GM23338 (cell line): ENCODE results near the gene CRACDL. TPM values are rescaled to one million over a fixed set of nuclear protein-coding genes. Genes with fewer than 3 reads are reported as not detected.

ENCODE experiments used
- ATAC-seq: fragments of 200-7000 bp; cut with Tn5 transposase; 3 replicates; pipeline ENCODE4 v1.9.1; 2020
- DNase-seq: peaks from one replicate; pipeline ENCODE4 v3.0.0-alpha.2; 2015; ENCODE audit warnings: low spot score
- H2AFZ ChIP-seq: fragments of 200-600 bp; sonication (generic); 2 replicates; pipeline ENCODE4 v1.8.0; 2016; ENCODE audit warnings: antibody characterized with exemption, mild to moderate bottlenecking, moderate library complexity
- H3F3A ChIP-seq: fragments of 200-600 bp; sonication (generic); replicated peaks from 2 replicates; pipeline ENCODE4 v1.8.0; 2017; ENCODE audit warnings: antibody characterized with exemption, mixed run types, low read depth
- H3K27ac ChIP-seq: fragments of 200-600 bp; sonication (generic); 2 replicates; pipeline ENCODE4 v1.6.1; 2016; ENCODE audit warnings: low read depth
- H3K27me3 ChIP-seq: fragments of 200-600 bp; sonication (generic); 2 replicates; pipeline ENCODE4 v1.8.0; 2016; ENCODE audit warnings: mild to moderate bottlenecking, mixed run types, moderate library complexity; ENCODE audit not compliant: insufficient read depth
- H3K36me3 ChIP-seq: fragments of 200-600 bp; sonication (generic); 2 replicates; pipeline ENCODE4 v1.8.0; 2016; ENCODE audit warnings: mild to moderate bottlenecking; ENCODE audit not compliant: insufficient read depth
- H3K4me1 ChIP-seq: fragments of 200-600 bp; sonication (generic); 2 replicates; pipeline ENCODE4 v1.8.0; 2016; ENCODE audit warnings: mild to moderate bottlenecking, moderate library complexity; ENCODE audit not compliant: insufficient read depth
- H3K4me2 ChIP-seq: fragments of 200-600 bp; sonication (generic); 2 replicates; pipeline ENCODE4 v1.7.1; 2017; ENCODE audit warnings: mixed run types
- H3K4me3 ChIP-seq: fragments of 200-600 bp; sonication (generic); 2 replicates; pipeline ENCODE4 v1.6.1; 2016; ENCODE audit warnings: mixed run types
- H3K79me2 ChIP-seq: fragments of 200-600 bp; sonication (generic); replicated peaks from 2 replicates; pipeline ENCODE4 v1.8.0; 2017; ENCODE audit warnings: mild to moderate bottlenecking; ENCODE audit not compliant: insufficient read depth
- H3K9me2 ChIP-seq: fragments of 200-600 bp; sonication (generic); 2 replicates; pipeline ENCODE4 v1.8.0; 2017; ENCODE audit not compliant: insufficient read depth
- H4K20me1 ChIP-seq: fragments of 200-600 bp; sonication (generic); replicated peaks from 2 replicates; pipeline ENCODE4 v1.8.0; 2017; ENCODE audit warnings: mild to moderate bottlenecking; ENCODE audit not compliant: insufficient read depth
- H3K27ac Mint-ChIP-seq: 2 replicates; pipeline ENCODE4 v1.8.0; 2020; ENCODE audit warnings: inconsistent platforms, mild to moderate bottlenecking, moderate library complexity, mixed read lengths
- H3K27me3 Mint-ChIP-seq: 3 replicates; pipeline ENCODE4 v1.8.0; 2022; ENCODE audit warnings: low read depth, mild to moderate bottlenecking, moderate library complexity, mixed read lengths, inconsistent platforms; ENCODE audit not compliant: insufficient read depth, poor library complexity
- H3K36me3 Mint-ChIP-seq: 3 replicates; pipeline ENCODE4 v1.8.0; 2021; ENCODE audit warnings: low read depth, mild to moderate bottlenecking, inconsistent platforms, moderate library complexity, mixed read lengths
- H3K4me1 Mint-ChIP-seq: 3 replicates; pipeline ENCODE4 v1.8.0; 2020; ENCODE audit warnings: mild to moderate bottlenecking, inconsistent platforms, mixed read lengths
- H3K4me3 Mint-ChIP-seq: 3 replicates; pipeline ENCODE4 v1.8.0; 2021; ENCODE audit warnings: moderate library complexity, mild to moderate bottlenecking, inconsistent platforms, mixed read lengths
- H3K9me3 Mint-ChIP-seq: 3 replicates; pipeline ENCODE4 v1.8.0; 2020; ENCODE audit warnings: moderate library complexity, mild to moderate bottlenecking, inconsistent platforms, mixed read lengths
- CREB1 ChIP-seq: fragments of 250-450 bp; sonication (Bioruptor Pico); IDR thresholded peaks from 2 replicates; pipeline ENCODE4 v1.5.0; 2020; ENCODE audit warnings: low read depth, mild to moderate bottlenecking, moderate library complexity
- CTCF ChIP-seq, 2 experiments: fragments of 200-600 bp in 1 of 2; sonication (generic) in 1 of 2; conservative IDR thresholded peaks; 2 replicates each; pipeline versions ENCODE4 v1.5.1 to v1.6.1; 2016 to 2017; ENCODE audit warnings: antibody characterized with exemption in 2 of 2, low read depth in 2 of 2, mild to moderate bottlenecking in 2 of 2, moderate library complexity in 1 of 2
- EZH2 ChIP-seq: fragments of 200-600 bp; sonication (generic); IDR thresholded peaks from one replicate; pipeline ENCODE4 v1.8.0; 2017; ENCODE audit warnings: antibody characterized with exemption, mild to moderate bottlenecking, low read depth; ENCODE audit not compliant: unreplicated experiment
- EZH2phosphoT487 ChIP-seq: fragments of 200-600 bp; sonication (generic); IDR thresholded peaks from one replicate; pipeline ENCODE4 v1.8.1; 2018; ENCODE audit warnings: antibody characterized with exemption; ENCODE audit not compliant: unreplicated experiment
- JUNB ChIP-seq: IDR thresholded peaks from one replicate; pipeline ENCODE4 v1.6.1; 2016; ENCODE audit warnings: antibody characterized with exemption; ENCODE audit not compliant: unreplicated experiment
- NANOG ChIP-seq: IDR thresholded peaks from 2 replicates; pipeline ENCODE4 v1.6.1; 2016; ENCODE audit warnings: antibody characterized with exemption, borderline replicate concordance
- POLR2AphosphoS5 ChIP-seq: IDR thresholded peaks from 2 replicates; pipeline ENCODE4 v1.6.1; 2016; ENCODE audit warnings: antibody characterized with exemption, low read depth
- STAT1 ChIP-seq: IDR thresholded peaks from one replicate; pipeline ENCODE4 v1.6.1; 2016; ENCODE audit warnings: antibody characterized with exemption; ENCODE audit not compliant: unreplicated experiment
- ZNF114 ChIP-seq: fragments of 250-450 bp; sonication (Bioruptor Pico); IDR thresholded peaks from 2 replicates; pipeline ENCODE4 v1.5.0; 2020; ENCODE audit warnings: mild to moderate bottlenecking, moderate library complexity
- ZNF331 ChIP-seq: fragments of 250-450 bp; sonication (Bioruptor Pico); IDR thresholded peaks from 2 replicates; pipeline ENCODE4 v1.5.0; 2020; ENCODE audit warnings: low read depth, mild to moderate bottlenecking, moderate library complexity
- ZNF462 ChIP-seq: fragments of 250-450 bp; sonication (Bioruptor Pico); IDR thresholded peaks from 2 replicates; pipeline ENCODE4 v1.5.0; 2020; ENCODE audit warnings: mild to moderate bottlenecking, moderate library complexity
- polyA plus RNA-seq: library from polyadenylated mRNA; unstranded; fragments of >200 nt; fragmentation: Nextera tagmentation; extraction: Ambion mirVana; gene quantifications from 2 replicates; pipeline ENCODE4 v1.2.1, GENCODE V29; 2016
- total RNA-seq: library from RNA; depleted of rRNA; stranded (reverse); fragments of >200 nt; shearing (Covaris generic); gene quantifications from 2 replicates; pipeline ENCODE4 v1.2.3, GENCODE V29; 2014
- TF ChIP-seq, protein P1 (sequence below): IDR thresholded peaks from one replicate; pipeline ENCODE4 v1.6.1; 2018; ENCODE audit warnings: antibody characterized with exemption; ENCODE audit not compliant: unreplicated experiment
- TF ChIP-seq, protein P2 (sequence below): IDR thresholded peaks from 2 replicates; pipeline ENCODE4 v1.6.1; 2016; ENCODE audit warnings: antibody characterized with exemption

The CRACDL gene
- total and polyA plus RNA-seq, 2 experiments from 2014 or later = 0.14 to 0.16 TPM

DNA sequence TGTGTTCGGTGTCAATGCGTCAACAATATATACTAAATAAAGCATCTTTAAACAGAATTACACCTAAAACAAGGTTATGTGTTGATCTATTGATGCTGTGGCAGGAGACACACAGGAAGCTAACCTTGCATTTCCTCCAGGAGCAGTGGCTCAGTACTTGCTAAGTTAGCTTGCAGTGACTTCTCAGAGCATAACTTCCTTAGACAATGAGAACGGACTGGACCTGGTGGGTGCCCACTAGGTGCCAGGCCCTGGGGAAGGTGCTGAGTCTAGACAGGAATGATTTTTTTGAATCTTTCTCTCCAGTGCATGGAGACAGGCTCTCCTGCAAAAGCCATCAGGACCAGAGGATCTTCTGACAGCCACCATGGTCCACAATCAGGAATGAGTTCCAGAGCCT is 131.3 kb downstream of the CRACDL start:
- H3K4me3 Mint-ChIP-seq = no peak overlapping the region
- Histone ChIP-seq H3K4me3 (no peak overlapping the region), H3K4me1 (no peaks in the 10 kb centered on the region; the same call in 1 of the 2 replicates), H3K4me2 (no peak overlapping the region), H3F3A (no peaks in the 10 kb centered on the region), H4K20me1 (no peaks in the 10 kb centered on the region), H3K36me3 (no peaks in the 10 kb centered on the region), H2AFZ (no peak overlapping the region), H3K9me2 (no peaks in the 10 kb centered on the region), H3K27me3 (no peaks in the 10 kb centered on the region), H3K27ac (no peak overlapping the region), H3K79me2 (no peaks in the 10 kb centered on the region)
- DNase-seq = no peak
- no peaks in the 10 kb centered on the region for H3K9me3 Mint-ChIP-seq
- peaks cover 6% of the 10 kb centered on the region for H3K27me3 Mint-ChIP-seq
- no peak for ATAC-seq
- TF ChIP-seq ZNF114 (CRISPR knock-in tag) (no peak), ZNF331 (CRISPR knock-in tag) (no peak), ZNF462 (CRISPR knock-in tag) (no peak), EZH2phosphoT487 (no peak), NANOG (no peak), CTCF (conservative IDR thresholded peaks at IDR 0.05; ENCODE audit: low read depth in 2 of 2) (no peak), EZH2 (no peak), POLR2AphosphoS5 (no peak), JUNB (no peak), STAT1 (no peak), CREB1 (CRISPR knock-in tag) (no peak)
- TF ChIP-seq, protein P1, sequence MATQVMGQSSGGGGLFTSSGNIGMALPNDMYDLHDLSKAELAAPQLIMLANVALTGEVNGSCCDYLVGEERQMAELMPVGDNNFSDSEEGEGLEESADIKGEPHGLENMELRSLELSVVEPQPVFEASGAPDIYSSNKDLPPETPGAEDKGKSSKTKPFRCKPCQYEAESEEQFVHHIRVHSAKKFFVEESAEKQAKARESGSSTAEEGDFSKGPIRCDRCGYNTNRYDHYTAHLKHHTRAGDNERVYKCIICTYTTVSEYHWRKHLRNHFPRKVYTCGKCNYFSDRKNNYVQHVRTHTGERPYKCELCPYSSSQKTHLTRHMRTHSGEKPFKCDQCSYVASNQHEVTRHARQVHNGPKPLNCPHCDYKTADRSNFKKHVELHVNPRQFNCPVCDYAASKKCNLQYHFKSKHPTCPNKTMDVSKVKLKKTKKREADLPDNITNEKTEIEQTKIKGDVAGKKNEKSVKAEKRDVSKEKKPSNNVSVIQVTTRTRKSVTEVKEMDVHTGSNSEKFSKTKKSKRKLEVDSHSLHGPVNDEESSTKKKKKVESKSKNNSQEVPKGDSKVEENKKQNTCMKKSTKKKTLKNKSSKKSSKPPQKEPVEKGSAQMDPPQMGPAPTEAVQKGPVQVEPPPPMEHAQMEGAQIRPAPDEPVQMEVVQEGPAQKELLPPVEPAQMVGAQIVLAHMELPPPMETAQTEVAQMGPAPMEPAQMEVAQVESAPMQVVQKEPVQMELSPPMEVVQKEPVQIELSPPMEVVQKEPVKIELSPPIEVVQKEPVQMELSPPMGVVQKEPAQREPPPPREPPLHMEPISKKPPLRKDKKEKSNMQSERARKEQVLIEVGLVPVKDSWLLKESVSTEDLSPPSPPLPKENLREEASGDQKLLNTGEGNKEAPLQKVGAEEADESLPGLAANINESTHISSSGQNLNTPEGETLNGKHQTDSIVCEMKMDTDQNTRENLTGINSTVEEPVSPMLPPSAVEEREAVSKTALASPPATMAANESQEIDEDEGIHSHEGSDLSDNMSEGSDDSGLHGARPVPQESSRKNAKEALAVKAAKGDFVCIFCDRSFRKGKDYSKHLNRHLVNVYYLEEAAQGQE = no peak
- TF ChIP-seq, protein P2, sequence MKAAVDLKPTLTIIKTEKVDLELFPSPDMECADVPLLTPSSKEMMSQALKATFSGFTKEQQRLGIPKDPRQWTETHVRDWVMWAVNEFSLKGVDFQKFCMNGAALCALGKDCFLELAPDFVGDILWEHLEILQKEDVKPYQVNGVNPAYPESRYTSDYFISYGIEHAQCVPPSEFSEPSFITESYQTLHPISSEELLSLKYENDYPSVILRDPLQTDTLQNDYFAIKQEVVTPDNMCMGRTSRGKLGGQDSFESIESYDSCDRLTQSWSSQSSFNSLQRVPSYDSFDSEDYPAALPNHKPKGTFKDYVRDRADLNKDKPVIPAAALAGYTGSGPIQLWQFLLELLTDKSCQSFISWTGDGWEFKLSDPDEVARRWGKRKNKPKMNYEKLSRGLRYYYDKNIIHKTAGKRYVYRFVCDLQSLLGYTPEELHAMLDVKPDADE = no peak
- no peak overlapping the region for H3K27ac Mint-ChIP-seq
- H3K4me1 Mint-ChIP-seq = peaks cover 11% of the 10 kb centered on the region; the same call in 2 of the 3 replicates
- H3K36me3 Mint-ChIP-seq = no peaks in the 10 kb centered on the region
